Fibroblast of lung (primary cell): ENCODE measurements around the gene ABCB4. TPM values are rescaled to one million over a fixed set of nuclear protein-coding genes. Genes with fewer than 3 reads are reported as not detected.

Experiments used
- DNase-seq, 2 donors: peaks; one replicate each; pipeline versions ENCODE4 v3.0.0 to v3.0.0-alpha.2; 2010; ENCODE audit warnings: low read depth in 2 of 2
- H2AFZ ChIP-seq: 2 replicates; pipeline ENCODE4 v1.5.1; 2012; ENCODE audit warnings: low read length, control low read depth, inconsistent platforms
- H3K27ac ChIP-seq: 2 replicates; pipeline ENCODE4 v1.5.1; 2011; ENCODE audit warnings: low read length, control low read depth; ENCODE audit not compliant: insufficient read depth
- H3K27me3 ChIP-seq: 2 replicates; pipeline ENCODE4 v1.5.1; 2011; ENCODE audit warnings: mild to moderate bottlenecking, low read length; ENCODE audit not compliant: control insufficient read depth, insufficient read depth
- H3K36me3 ChIP-seq: 2 replicates; pipeline ENCODE4 v1.5.1; 2011; ENCODE audit warnings: low read length; ENCODE audit not compliant: control insufficient read depth, insufficient read depth
- H3K4me1 ChIP-seq: 2 replicates; pipeline ENCODE4 v1.5.1; 2011; ENCODE audit warnings: low read length; ENCODE audit not compliant: control insufficient read depth, insufficient read depth; ENCODE audit errors: extremely low read depth
- H3K4me2 ChIP-seq: 2 replicates; pipeline ENCODE4 v1.5.1; 2011; ENCODE audit warnings: low read length, control low read depth; ENCODE audit not compliant: insufficient read depth; ENCODE audit errors: extremely low read depth
- H3K4me3 ChIP-seq, 4 experiments: fragments of 200-600 bp in 1 of 4; sonication (generic) in 1 of 4; replicated peaks in 1 of 4; 2 replicates each; pipeline ENCODE4 v1.5.1; 2011 to 2016; ENCODE audit warnings: low read length in 4 of 4, low read depth in 3 of 4, mild to moderate bottlenecking in 3 of 4, control low read depth in 2 of 4, inconsistent platforms in 1 of 4, mixed read lengths in 1 of 4; ENCODE audit not compliant: insufficient read depth in 1 of 4; ENCODE audit errors: control extremely low read depth in 1 of 4
- H3K79me2 ChIP-seq: 2 replicates; pipeline ENCODE4 v1.5.1; 2012; ENCODE audit warnings: mild to moderate bottlenecking, low read length, inconsistent platforms; ENCODE audit not compliant: control insufficient read depth, insufficient read depth
- H3K9ac ChIP-seq: 2 replicates; pipeline ENCODE4 v1.5.1; 2011; ENCODE audit warnings: mild to moderate bottlenecking, low read length, control low read depth; ENCODE audit not compliant: insufficient read depth
- H3K9me3 ChIP-seq: 2 replicates; pipeline ENCODE4 v1.5.1; 2012; ENCODE audit warnings: low read depth, low read length; ENCODE audit not compliant: control insufficient read depth, insufficient read depth
- H4K20me1 ChIP-seq: 2 replicates; pipeline ENCODE4 v1.5.1; 2011; ENCODE audit warnings: low read length; ENCODE audit not compliant: control insufficient read depth, insufficient read depth; ENCODE audit errors: extremely low read depth
- CTCF ChIP-seq, 2 donors: IDR thresholded peaks in 1 of 2; conservative IDR thresholded peaks in 1 of 2; 1 replicate in 1 of 2; 2 replicates in 1 of 2; pipeline ENCODE4 v1.5.1; 2011 to 2012; ENCODE audit warnings: low read length in 2 of 2, control low read depth in 1 of 2, inconsistent platforms in 1 of 2, low read depth in 1 of 2, mild to moderate bottlenecking in 1 of 2
- EZH2 ChIP-seq: IDR thresholded peaks from 2 replicates; pipeline ENCODE4 v1.5.1; 2012; ENCODE audit warnings: low read length, control low read depth, mild to moderate bottlenecking; ENCODE audit errors: missing control alignments
- polyA plus RNA-seq, 2 donors: library from polyadenylated mRNA; depleted of rRNA in 1 of 2; stranded (reverse) in 1 of 2; unstranded in 1 of 2; fragments of >200 nt; gene quantifications; 2 replicates each; pipeline ENCODE4 v1.2.1, GENCODE V29; 2011 to 2012; ENCODE audit warnings: missing spikeins in 1 of 2
- total RNA-seq: library from RNA; depleted of rRNA; stranded (reverse); fragments of >200 nt; gene quantifications from 2 replicates; pipeline ENCODE4 v1.2.1, GENCODE V29; 2014

ABCB4 gene
- total and polyA plus RNA-seq, 2 donors (not counting 1 experiment from before 2014, with no cell fraction given), result 0.16 to 0.66 TPM

- Histone ChIP-seq H3K36me3 (no peaks in the 10 kb centered on the region), H4K20me1 (no peaks in the 10 kb centered on the region), H3K27ac (no peak overlapping the region), H2AFZ (no peak overlapping the region), H3K4me1 (no peaks in the 10 kb centered on the region), H3K79me2 (no peaks in the 10 kb centered on the region), H3K9me3 (no peaks in the 10 kb centered on the region), H3K9ac (no peak overlapping the region), H3K4me3 (no peak overlapping the region), H3K27me3 (no peaks in the 10 kb centered on the region), H3K4me2 (no peak overlapping the region)
- DNase-seq, result no peak
- TF ChIP-seq CTCF (conservative IDR thresholded peaks at IDR 0.05 in 1 of 2, IDR thresholded peaks at IDR 0.05 in 1 of 2; ENCODE audit: low read depth in 1 of 2, low read length in 2 of 2), result no peak
- no peak for TF ChIP-seq EZH2
These were observed 29.6 kb downstream of the ABCB4 start for GRCh38 chr7:87445897-87446296.

- DNase-seq, result peak; percentile 8 to 77
- H3K27me3 ChIP-seq, result no peaks in the 10 kb centered on the region
- no peak overlapping the region for H3K27ac ChIP-seq
- no peaks in the 10 kb centered on the region for H3K79me2 ChIP-seq
- H3K4me2 ChIP-seq, result no peak overlapping the region
- no peak overlapping the region for H3K9ac ChIP-seq
- no peaks in the 10 kb centered on the region for H3K9me3 ChIP-seq
- H3K4me1 ChIP-seq, result no peaks in the 10 kb centered on the region
- H4K20me1 ChIP-seq, result no peaks in the 10 kb centered on the region
- no peak for TF ChIP-seq EZH2
- no peak for TF ChIP-seq CTCF (conservative IDR thresholded peaks at IDR 0.05 in 1 of 2, IDR thresholded peaks at IDR 0.05 in 1 of 2; ENCODE audit: low read depth in 1 of 2, low read length in 2 of 2)
- no peak overlapping the region for H3K4me3 ChIP-seq
- H2AFZ ChIP-seq, result no peak overlapping the region
- no peaks in the 10 kb centered on the region for H3K36me3 ChIP-seq
These were observed 39.9 kb downstream of the ABCB4 start for GRCh38 chr7:87435546-87435945.

- H2AFZ ChIP-seq, result no peak overlapping the region
- no peaks in the 10 kb centered on the region for H3K4me1 ChIP-seq
- H3K9ac ChIP-seq, result no peak overlapping the region
- H3K4me3 ChIP-seq, result no peak overlapping the region
- H3K9me3 ChIP-seq, result no peaks in the 10 kb centered on the region
- H3K36me3 ChIP-seq, result no peaks in the 10 kb centered on the region
- no peak for DNase-seq
- H3K27ac ChIP-seq, result no peak overlapping the region
- TF ChIP-seq CTCF (conservative IDR thresholded peaks at IDR 0.05 in 1 of 2, IDR thresholded peaks at IDR 0.05 in 1 of 2; ENCODE audit: low read depth in 1 of 2, low read length in 2 of 2), result no peak
- TF ChIP-seq EZH2, result no peak
- no peak overlapping the region for H3K4me2 ChIP-seq
- H3K27me3 ChIP-seq, result no peaks in the 10 kb centered on the region
- H3K79me2 ChIP-seq, result no peaks in the 10 kb centered on the region
- H4K20me1 ChIP-seq, result no peaks in the 10 kb centered on the region
These were observed 42.9 kb downstream of the ABCB4 start for GRCh38 chr7:87432536-87432935.
